Esophagus squamous epithelium (tissue), 4 donors: Measurements from ENCODE around the gene HSPG2.

Experiments used
- CTCF ChIP-seq, 6 experiments: fragments of 450-650 bp in 4 of 6; fragments of 200-600 bp in 2 of 6; sonication (generic) in 2 of 6; IDR thresholded peaks; one replicate each; pipeline ENCODE4 v1.5.1; 2016 to 2019; ENCODE audit warnings: antibody characterized with exemption in 6 of 6, mild to moderate bottlenecking in 4 of 6, moderate library complexity in 4 of 6
- POLR2A ChIP-seq, 4 donors: fragments of 450-650 bp; IDR thresholded peaks; one replicate each; pipeline ENCODE4 v1.6.1; 2017; ENCODE audit warnings: antibody characterized with exemption in 4 of 4, mild to moderate bottlenecking in 4 of 4, moderate library complexity in 3 of 4

- TF ChIP-seq POLR2A (IDR thresholded peaks at IDR 0.05), result no peak
- no peak for TF ChIP-seq CTCF (IDR thresholded peaks at IDR 0.05)
Measured at GRCh38 chr1:21904704-21905520, 32.2 kb downstream of the HSPG2 start.
